Stimulated activated naive B cell treated with anti-CD40 and anti-IgM and Interleukin-4, amounts not matched to agents 10 μg/mL and 1 μg/mL and 100 μg/mL, for 72 hours (primary cell): ENCODE data around the gene KIAA0513.
A peak's percentile ranks its signal among the peaks of the same experiment; 100 is the strongest.

Source experiments
- ATAC-seq, 2 donors: fragments of 150-1000 bp; cut with Tn5 transposase; replicated peaks; 2 replicates each; pipeline ENCODE4 v1.10.0; 2021; ENCODE audit warnings: moderate library complexity in 1 of 2
- DNase-seq: peaks from one replicate; pipeline ENCODE4 v3.0.0; 2021
- H3K27ac Mint-ChIP-seq: one replicate; pipeline ENCODE4 v1.8.0; 2022; ENCODE audit warnings: mild to moderate bottlenecking, mixed read lengths
- H3K27me3 Mint-ChIP-seq, 2 donors: one replicate each; pipeline ENCODE4 v1.8.0; 2022; ENCODE audit warnings: mixed read lengths in 2 of 2
- H3K36me3 Mint-ChIP-seq, 2 donors: one replicate each; pipeline ENCODE4 v1.8.0; 2022; ENCODE audit warnings: mixed read lengths in 2 of 2, mild to moderate bottlenecking in 1 of 2
- H3K4me1 Mint-ChIP-seq, 2 donors: one replicate each; pipeline ENCODE4 v1.8.0; 2022; ENCODE audit warnings: mixed read lengths in 2 of 2, mild to moderate bottlenecking in 1 of 2
- H3K4me3 Mint-ChIP-seq, 2 donors: one replicate each; pipeline ENCODE4 v1.8.0; 2022; ENCODE audit warnings: mild to moderate bottlenecking in 2 of 2, mixed read lengths in 2 of 2, moderate library complexity in 1 of 2
- H3K9me3 Mint-ChIP-seq, 2 donors: one replicate each; pipeline ENCODE4 v1.8.0; 2022; ENCODE audit warnings: mixed read lengths in 2 of 2, mild to moderate bottlenecking in 1 of 2

Gene KIAA0513

GRCh38 chr16:85010931-85011845, 16.4 kb upstream of the KIAA0513 start, which contains the start of gene ZDHHC7:
ZDHHC7 (minus strand) TSS chr16:85011535; CDS start chr16:84990618, 20,917 bp downstream.
- ATAC-seq: peak; percentile 94 to 96
- Mint-ChIP-seq H3K4me1 (peaks cover 19 to 43% of the 10 kb centered on the region in 2 donors), H3K27ac (peak within 1 kb of the TSS; percentile 99), H3K9me3 (no peaks in the 10 kb centered on the region), H3K27me3 (peaks cover 5 to 10% of the 10 kb centered on the region in 2 donors), H3K36me3 (peaks cover 7 to 17% of the 10 kb centered on the region in 2 donors), H3K4me3 (peak within 1 kb of the TSS; percentile 99)
- DNase-seq: peak; percentile 83

GRCh38 chr16:85011846-85012284, 15.7 kb upstream of the KIAA0513 start:
- H3K4me3 Mint-ChIP-seq: peak overlapping the region; percentile 96 to 99
- peaks cover 17 to 40% of the 10 kb centered on the region in 2 donors for H3K4me1 Mint-ChIP-seq
- DNase-seq: no peak
- H3K27me3 Mint-ChIP-seq: peaks cover 5 to 10% of the 10 kb centered on the region in 2 donors
- H3K9me3 Mint-ChIP-seq: no peaks in the 10 kb centered on the region
- peak; percentile 2 to 13 for ATAC-seq
- H3K36me3 Mint-ChIP-seq: peaks cover 5 to 13% of the 10 kb centered on the region in 2 donors
- peak overlapping the region; percentile 99 for H3K27ac Mint-ChIP-seq

- Mint-ChIP-seq H3K27ac (no peak overlapping the region), H3K36me3 (peaks cover 0 to 6% of the 10 kb centered on the region in 2 donors), H3K4me1 (peaks cover 13 to 22% of the 10 kb centered on the region in 2 donors), H3K9me3 (no peaks in the 10 kb centered on the region), H3K4me3 (no peak overlapping the region), H3K27me3 (peaks cover 5 to 10% of the 10 kb centered on the region in 2 donors)
- ATAC-seq (no peak), DNase-seq (no peak)
Measured at GRCh38 chr16:85014311-85014710, 13.3 kb upstream of the KIAA0513 start.

- Mint-ChIP-seq H3K4me3 (no peak overlapping the region), H3K27me3 (peaks cover 5 to 10% of the 10 kb centered on the region in 2 donors), H3K27ac (no peak overlapping the region), H3K36me3 (peaks cover 0 to 4% of the 10 kb centered on the region in 2 donors), H3K4me1 (peaks cover 7 to 10% of the 10 kb centered on the region in 2 donors), H3K9me3 (no peaks in the 10 kb centered on the region)
- ATAC-seq: no peak
- DNase-seq: no peak
Measured at GRCh38 chr16:85015481-85016187, 12.0 kb upstream of the KIAA0513 start.

- Mint-ChIP-seq H3K4me1 (peaks cover under 1 to 6% of the 10 kb centered on the region in 2 donors), H3K27ac (no peak overlapping the region), H3K36me3 (no peaks in the 10 kb centered on the region), H3K4me3 (no peak overlapping the region), H3K9me3 (no peaks in the 10 kb centered on the region), H3K27me3 (peaks cover 5 to 10% of the 10 kb centered on the region in 2 donors)
- DNase-seq (no peak), ATAC-seq (peak; percentile 86 to 94)
Measured at GRCh38 chr16:85017151-85017550, 10.4 kb upstream of the KIAA0513 start.

GRCh38 chr16:85017633-85018032, 10.0 kb upstream of the KIAA0513 start:
- no peak overlapping the region for H3K4me3 Mint-ChIP-seq
- no peaks in the 10 kb centered on the region for H3K9me3 Mint-ChIP-seq
- peaks cover 5 to 10% of the 10 kb centered on the region in 2 donors for H3K27me3 Mint-ChIP-seq
- no peaks in the 10 kb centered on the region for H3K36me3 Mint-ChIP-seq
- DNase-seq (no peak), ATAC-seq (no peak)
- peaks cover 0 to 4% of the 10 kb centered on the region in 2 donors for H3K4me1 Mint-ChIP-seq
- no peak overlapping the region for H3K27ac Mint-ChIP-seq

GRCh38 chr16:85018529-85019236, 8.9 kb upstream of the KIAA0513 start:
- Mint-ChIP-seq H3K4me3 (no peak overlapping the region), H3K9me3 (no peaks in the 10 kb centered on the region), H3K27me3 (peaks cover 5 to 10% of the 10 kb centered on the region in 2 donors), H3K27ac (no peak overlapping the region), H3K4me1 (peaks cover 0 to 4% of the 10 kb centered on the region in 2 donors), H3K36me3 (no peaks in the 10 kb centered on the region)
- DNase-seq (no peak), ATAC-seq (no peak)

GRCh38 chr16:85019659-85020245, 7.8 kb upstream of the KIAA0513 start:
- Mint-ChIP-seq H3K27me3 (peaks cover 1 to 2% of the 10 kb centered on the region in 2 donors), H3K4me3 (no peak overlapping the region), H3K4me1 (peaks cover 5 to 6% of the 10 kb centered on the region in 2 donors), H3K9me3 (no peaks in the 10 kb centered on the region), H3K27ac (no peak overlapping the region), H3K36me3 (no peaks in the 10 kb centered on the region)
- ATAC-seq: no peak
- no peak for DNase-seq

- peaks cover 7 to 8% of the 10 kb centered on the region in 2 donors for H3K27me3 Mint-ChIP-seq
- no peak for DNase-seq
- H3K4me3 Mint-ChIP-seq: peak overlapping the region in 1 of 2 donors; percentile 99
- H3K4me1 Mint-ChIP-seq: peaks cover 34 to 59% of the 10 kb centered on the region in 2 donors
- H3K27ac Mint-ChIP-seq: peak overlapping the region; percentile 88
- ATAC-seq: peak; percentile 26 to 33
- no peaks in the 10 kb centered on the region for H3K36me3 Mint-ChIP-seq
- H3K9me3 Mint-ChIP-seq: no peaks in the 10 kb centered on the region
Measured at GRCh38 chr16:85025781-85026653, 1.6 kb upstream of the KIAA0513 start.

- Mint-ChIP-seq H3K27me3 (peaks cover 7 to 8% of the 10 kb centered on the region in 2 donors), H3K4me3 (peak overlapping the region; percentile 92 to 99), H3K9me3 (no peaks in the 10 kb centered on the region), H3K27ac (no peak overlapping the region), H3K36me3 (no peaks in the 10 kb centered on the region), H3K4me1 (peaks cover 34 to 59% of the 10 kb centered on the region in 2 donors)
- DNase-seq (no peak), ATAC-seq (no peak)
Measured at GRCh38 chr16:85026703-85027102, 892 bp upstream of the KIAA0513 start.

- ATAC-seq (peak; percentile 7 to 17), DNase-seq (no peak)
- peaks cover 7 to 8% of the 10 kb centered on the region in 2 donors for H3K27me3 Mint-ChIP-seq
- peak overlapping the region; percentile 94 for H3K27ac Mint-ChIP-seq
- no peaks in the 10 kb centered on the region for H3K9me3 Mint-ChIP-seq
- H3K4me1 Mint-ChIP-seq: peaks cover 34 to 59% of the 10 kb centered on the region in 2 donors
- H3K4me3 Mint-ChIP-seq: peak overlapping the region; percentile 92 to 99
- H3K36me3 Mint-ChIP-seq: no peaks in the 10 kb centered on the region
Measured at GRCh38 chr16:85027958-85028684, 526 bp downstream of the KIAA0513 start.

GRCh38 chr16:85028685-85029407, 1.3 kb downstream of the KIAA0513 start:
- H3K4me3 Mint-ChIP-seq: peak overlapping the region; percentile 92 to 99
- H3K9me3 Mint-ChIP-seq: no peaks in the 10 kb centered on the region
- H3K36me3 Mint-ChIP-seq: no peaks in the 10 kb centered on the region
- peaks cover 34 to 59% of the 10 kb centered on the region in 2 donors for H3K4me1 Mint-ChIP-seq
- DNase-seq (no peak), ATAC-seq (peak; percentile 54 to 64)
- peaks cover 7 to 8% of the 10 kb centered on the region in 2 donors for H3K27me3 Mint-ChIP-seq
- peak overlapping the region; percentile 75 for H3K27ac Mint-ChIP-seq
